Stimulated activated CD4-positive, alpha-beta T cell treated with anti-CD3 and anti-CD28 coated beads, TNF-alpha, amount 100 ng/mL, for 24 hours (primary cell): Measurements from ENCODE around the gene NAALADL2.
"Not testable (repeated sequence)": the region's sequence is repeated elsewhere in the genome, so short reads cannot be mapped to it uniquely, and the experiment has no call there.

ENCODE experiments used
- DNase-seq, 3 experiments: peaks; one replicate each; pipeline ENCODE4 v3.0.0-alpha.2; 2020; ENCODE audit warnings: low read depth in 3 of 3

Gene NAALADL2

GRCh38 chr3:175370426-175370825 lies 511.3 kb downstream of the NAALADL2 start:
- not testable (repeated sequence) for DNase-seq

- DNase-seq = not testable (repeated sequence)
Observed at GRCh38 chr3:175371187-175371586, 512.1 kb downstream of the NAALADL2 start.

GRCh38 chr3:175374705-175375104 lies 515.6 kb downstream of the NAALADL2 start:
- DNase-seq = no peak

GRCh38 chr3:175378348-175378747 lies 519.2 kb downstream of the NAALADL2 start:
- DNase-seq = no peak

GRCh38 chr3:175381685-175382084 lies 522.6 kb downstream of the NAALADL2 start:
- no peak for DNase-seq

- DNase-seq = no peak
Observed at GRCh38 chr3:175383371-175383770, 524.2 kb downstream of the NAALADL2 start.

GRCh38 chr3:175383813-175384212 lies 524.7 kb downstream of the NAALADL2 start:
- DNase-seq = no peak

- no peak for DNase-seq
Observed at GRCh38 chr3:175384569-175384968, 525.4 kb downstream of the NAALADL2 start.

- DNase-seq = no peak
Observed at GRCh38 chr3:175386630-175387029, 527.5 kb downstream of the NAALADL2 start.

- DNase-seq = no peak
Observed at GRCh38 chr3:175389560-175389959, 530.4 kb downstream of the NAALADL2 start.

GRCh38 chr3:175391601-175392000 lies 532.5 kb downstream of the NAALADL2 start:
- no peak for DNase-seq

- DNase-seq = no peak
Observed at GRCh38 chr3:175392653-175393052, 533.5 kb downstream of the NAALADL2 start.

- no peak for DNase-seq
Observed at GRCh38 chr3:175397372-175397771, 538.2 kb downstream of the NAALADL2 start.

GRCh38 chr3:175398676-175399075 lies 539.5 kb downstream of the NAALADL2 start:
- DNase-seq = no peak

- no peak for DNase-seq
Observed at GRCh38 chr3:175399156-175399840, 540.2 kb downstream of the NAALADL2 start.

- no peak for DNase-seq
Observed at GRCh38 chr3:175404027-175404426, 544.9 kb downstream of the NAALADL2 start.

GRCh38 chr3:175404621-175405020 lies 545.5 kb downstream of the NAALADL2 start:
- no peak for DNase-seq

GRCh38 chr3:175410251-175410650 lies 551.1 kb downstream of the NAALADL2 start:
- DNase-seq = no peak

GRCh38 chr3:175411405-175411804 lies 552.3 kb downstream of the NAALADL2 start:
- DNase-seq = no peak

GRCh38 chr3:175411946-175412345 lies 552.8 kb downstream of the NAALADL2 start:
- no peak for DNase-seq

- no peak for DNase-seq
Observed at GRCh38 chr3:175413926-175414325, 554.8 kb downstream of the NAALADL2 start.

- DNase-seq = no peak
Observed at GRCh38 chr3:175416600-175416999, 557.5 kb downstream of the NAALADL2 start.

GRCh38 chr3:175417426-175417825 lies 558.3 kb downstream of the NAALADL2 start:
- no peak for DNase-seq

- DNase-seq = no peak
Observed at GRCh38 chr3:175421902-175422301, 562.8 kb downstream of the NAALADL2 start.
